NCI-H1436 (cell line): ENCODE measurements around the gene CCNY.
"Not testable (repeated sequence)": the region's sequence is repeated elsewhere in the genome, so short reads cannot be mapped to it uniquely, and the experiment has no call there.

ENCODE experiments used
- DNase-seq: peaks from one replicate; lab custom pipeline; 2025; lab: John Stamatoyannopoulos, UW

The CCNY gene

GRCh38 chr10:35384265-35384868 is 48.1 kb downstream of the CCNY start:
- DNase-seq, result no peak

- DNase-seq, result no peak
Measured at GRCh38 chr10:35386594-35387174, 50.4 kb downstream of the CCNY start.

- no peak for DNase-seq
Measured at GRCh38 chr10:35387768-35388167, 51.5 kb downstream of the CCNY start.

- DNase-seq, result no peak
Measured at GRCh38 chr10:35388197-35388596, 51.9 kb downstream of the CCNY start.

- no peak for DNase-seq
Measured at GRCh38 chr10:35388682-35389081, 52.4 kb downstream of the CCNY start.

- DNase-seq, result no peak
Measured at GRCh38 chr10:35390161-35390840, 54.0 kb downstream of the CCNY start.

DNA sequence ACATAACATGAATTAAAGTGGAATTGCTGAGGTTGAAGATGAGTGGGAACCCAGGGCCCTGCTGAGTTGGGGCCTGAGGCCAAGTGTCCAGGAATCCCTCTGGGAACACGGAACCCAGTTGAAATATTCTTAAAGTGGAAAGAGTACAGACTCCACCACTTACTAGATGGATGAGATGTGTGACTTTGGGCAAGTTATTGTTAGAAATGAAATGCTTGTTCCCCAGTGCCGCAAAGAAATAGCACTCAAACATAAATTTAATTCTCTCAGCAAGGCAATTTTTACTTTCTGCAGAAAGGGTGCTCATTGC is 54.5 kb downstream of the CCNY start:
- no peak for DNase-seq

- no peak for DNase-seq
Measured at GRCh38 chr10:35391153-35391953, 55.0 kb downstream of the CCNY start.

DNA sequence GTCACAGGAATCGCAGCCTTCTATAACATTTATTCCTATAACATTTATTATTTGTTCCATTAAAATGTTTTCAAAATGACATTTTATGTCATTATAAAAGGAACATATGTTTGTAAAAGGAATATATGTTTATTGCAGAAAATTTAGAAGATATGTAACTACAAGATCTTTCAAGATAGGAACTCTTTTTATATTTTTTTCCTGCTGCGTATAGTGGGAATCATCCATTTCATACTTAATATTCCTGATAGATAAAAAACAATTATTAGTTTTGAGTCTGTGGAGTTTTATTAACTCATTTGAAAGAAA is 55.6 kb downstream of the CCNY start:
- no peak for DNase-seq

- DNase-seq, result no peak
Measured at GRCh38 chr10:35392482-35393228, 56.3 kb downstream of the CCNY start.

DNA sequence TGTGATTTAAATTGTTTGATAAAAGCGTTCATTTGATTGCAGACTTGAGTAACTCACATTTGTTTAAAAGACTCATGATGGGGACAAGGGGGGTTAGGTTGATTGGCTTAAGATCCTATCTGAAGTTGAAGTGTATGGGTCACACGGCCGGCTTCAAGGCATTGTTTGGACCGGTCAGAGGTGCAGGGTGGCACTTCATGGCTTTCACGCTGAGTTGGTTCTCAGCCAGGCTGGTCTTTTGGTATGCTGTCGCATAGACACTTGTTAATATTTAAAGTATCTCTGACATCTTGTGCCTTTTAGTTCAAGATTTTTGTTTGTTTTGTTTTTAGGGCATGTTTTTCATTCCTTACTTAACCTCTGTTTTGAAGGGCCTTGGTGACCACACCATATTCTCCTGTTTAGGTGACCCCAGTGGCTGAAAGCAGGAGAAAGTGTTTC is 58.1 kb downstream of the CCNY start:
- DNase-seq, result no peak

GRCh38 chr10:35394934-35395333 is 58.6 kb downstream of the CCNY start:
- no peak for DNase-seq

GRCh38 chr10:35396560-35397434 is 60.5 kb downstream of the CCNY start:
- DNase-seq, result no peak

- no peak for DNase-seq
Measured at GRCh38 chr10:35397953-35398352, 61.6 kb downstream of the CCNY start.

GRCh38 chr10:35398355-35398754 is 62.0 kb downstream of the CCNY start:
- no peak for DNase-seq

DNA sequence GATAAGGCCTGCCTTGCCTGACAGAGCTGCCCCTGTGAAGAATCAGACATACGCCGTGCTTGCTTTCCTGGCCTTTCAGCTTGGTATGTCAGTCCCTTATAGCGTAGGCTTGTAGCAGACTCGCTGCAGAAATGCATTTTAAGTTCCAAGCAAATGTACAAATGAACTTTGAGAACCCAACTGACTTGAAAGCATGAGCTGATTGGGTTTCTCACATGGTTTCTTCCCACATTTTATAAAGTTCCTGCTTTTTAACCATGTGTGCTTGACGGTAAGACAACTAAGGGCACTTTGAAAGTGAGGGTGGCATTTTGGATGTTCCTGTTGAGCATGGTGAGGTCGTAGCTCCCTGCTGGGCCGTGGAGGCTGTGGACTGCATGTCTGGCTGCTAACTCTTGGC is 62.6 kb downstream of the CCNY start:
- DNase-seq, result no peak

DNA sequence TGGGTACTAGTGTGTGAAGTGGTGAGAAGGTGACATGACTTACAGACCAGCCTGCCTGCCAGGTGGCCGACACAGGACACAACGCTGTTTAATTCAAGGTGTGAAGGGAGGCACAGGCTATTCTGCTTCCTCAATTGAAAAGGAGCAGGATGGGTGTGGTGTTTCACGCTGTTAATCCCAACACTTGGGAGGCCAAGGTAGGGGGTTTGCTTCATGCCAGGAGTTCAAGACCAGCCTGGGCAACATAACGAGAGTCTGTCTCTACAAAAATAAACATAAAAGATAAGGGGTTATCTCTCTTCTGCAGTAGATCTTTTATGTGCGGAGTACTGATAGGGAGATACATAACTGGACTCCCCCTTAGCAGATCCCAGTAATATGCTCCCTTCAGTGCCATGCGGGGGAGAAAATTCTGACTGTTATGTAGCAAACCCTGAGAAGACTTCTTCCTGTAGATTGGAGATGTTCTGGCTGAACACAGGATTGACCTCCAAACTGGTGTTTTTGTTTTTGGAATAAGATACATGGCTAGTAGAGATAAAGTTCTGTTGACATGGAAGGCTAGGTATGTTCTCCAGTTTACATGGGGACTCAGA is 63.2 kb downstream of the CCNY start:
- DNase-seq, result no peak

DNA sequence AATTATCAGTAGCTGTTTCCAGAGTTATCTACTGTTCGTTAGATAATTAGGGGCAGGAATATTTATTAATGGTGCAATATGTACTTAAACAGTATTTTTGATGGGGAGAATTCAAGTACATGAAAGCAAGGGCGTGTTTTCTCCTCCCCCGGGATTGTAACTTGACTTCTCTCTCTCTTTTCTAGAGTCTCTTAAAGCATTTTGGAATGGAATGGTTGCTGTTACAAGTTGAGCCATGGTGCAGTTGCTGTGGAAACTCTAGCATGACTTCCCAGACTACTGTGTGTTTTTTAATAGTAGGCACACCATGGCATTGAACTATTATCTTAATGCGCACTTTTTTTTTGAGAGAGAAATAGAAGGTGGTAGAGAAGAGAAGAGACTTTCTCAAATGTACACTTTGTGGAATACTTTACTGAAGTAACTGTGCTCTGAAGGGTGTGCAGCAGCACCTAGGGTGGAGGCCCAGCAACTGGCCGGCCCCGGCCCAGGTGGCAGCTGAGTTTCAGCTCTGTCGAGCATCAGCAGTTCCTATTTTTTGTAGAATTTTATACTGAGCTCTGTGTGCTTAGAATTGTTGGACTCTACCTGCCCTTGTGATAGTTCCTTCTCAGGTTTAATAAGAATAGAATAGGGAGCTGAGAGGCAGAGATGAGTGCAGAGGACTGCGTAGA is 64.4 kb downstream of the CCNY start:
- DNase-seq, result no peak

DNA sequence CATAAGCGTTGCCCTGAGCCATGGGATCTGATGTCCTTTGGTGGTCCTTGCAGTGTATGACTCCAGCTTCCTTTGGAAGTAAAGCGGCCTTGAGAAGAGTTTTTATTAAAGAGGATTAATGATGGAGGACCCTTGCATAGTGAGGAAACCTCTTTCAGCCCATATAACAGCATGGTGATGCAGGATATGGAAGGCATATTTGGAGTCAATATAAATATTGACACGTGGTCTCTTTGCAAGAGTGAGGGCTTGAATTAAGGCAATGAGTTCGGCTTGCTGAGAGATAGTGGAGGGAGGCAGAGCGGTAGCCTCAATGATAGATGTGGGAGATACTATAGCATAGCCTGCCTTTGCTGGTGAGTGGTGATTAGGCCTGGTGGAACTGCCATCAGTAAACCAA is 67.2 kb downstream of the CCNY start:
- not testable (repeated sequence) for DNase-seq

DNA sequence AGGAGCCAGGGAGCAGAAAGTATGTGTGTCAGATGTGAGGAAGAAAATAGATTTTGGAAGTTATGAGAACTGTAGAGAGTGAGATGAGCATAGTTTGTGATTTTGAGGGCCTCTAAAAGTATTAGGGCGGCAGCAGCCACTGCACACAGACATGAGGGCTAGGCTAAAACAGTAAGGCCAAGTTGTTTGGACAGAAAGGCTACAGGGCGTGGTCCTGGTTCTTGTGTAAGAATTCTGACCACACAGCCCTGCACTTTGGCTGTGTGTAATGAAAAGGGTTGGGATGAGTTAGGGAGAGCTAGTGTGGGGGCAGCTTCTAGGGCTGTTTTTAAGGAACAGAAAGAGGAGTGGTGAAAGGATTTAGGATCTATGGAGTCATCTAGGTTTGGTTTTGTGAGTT is 67.8 kb downstream of the CCNY start:
- DNase-seq, result not testable (repeated sequence)
